Trophoblast cell (in vitro differentiated cells and primary cell): Measurements from ENCODE around the gene GPR34.

ENCODE experiments used
- DNase-seq, 2 donors: peaks; one replicate each; pipeline ENCODE4 v3.0.0-alpha.2; 2016
- H2AFZ ChIP-seq: 2 replicates; pipeline ENCODE4 v1.6.1; 2013; ENCODE audit warnings: low read length, moderate library complexity, mild to moderate bottlenecking; ENCODE audit not compliant: insufficient read depth, poor library complexity
- H2AK5ac ChIP-seq: 2 replicates; pipeline ENCODE4 v1.6.1; 2013; ENCODE audit warnings: mild to moderate bottlenecking, low read length
- H2BK120ac ChIP-seq: 2 replicates; pipeline ENCODE4 v1.6.1; 2013; ENCODE audit warnings: low read length, mild to moderate bottlenecking, moderate library complexity; ENCODE audit not compliant: insufficient read depth, poor library complexity
- H2BK12ac ChIP-seq: 2 replicates; pipeline ENCODE4 v1.6.1; 2013; ENCODE audit warnings: mild to moderate bottlenecking, low read length, moderate library complexity
- H2BK5ac ChIP-seq: 2 replicates; pipeline ENCODE4 v1.6.1; 2013; ENCODE audit warnings: low read length, low read depth, moderate library complexity, mild to moderate bottlenecking; ENCODE audit not compliant: poor library complexity
- H3K14ac ChIP-seq: 2 replicates; pipeline ENCODE4 v1.6.1; 2013; ENCODE audit warnings: mild to moderate bottlenecking, low read length
- H3K18ac ChIP-seq: 2 replicates; pipeline ENCODE4 v1.6.1; 2013; ENCODE audit warnings: mild to moderate bottlenecking, low read length
- H3K23ac ChIP-seq: 2 replicates; pipeline ENCODE4 v1.6.1; 2013; ENCODE audit warnings: low read length
- H3K27ac ChIP-seq: 2 replicates; pipeline ENCODE4 v1.5.1; 2013; ENCODE audit warnings: low read depth, mild to moderate bottlenecking, inconsistent platforms, low read length, moderate library complexity
- H3K27me3 ChIP-seq: 2 replicates; pipeline ENCODE4 v1.6.1; 2013; ENCODE audit warnings: inconsistent platforms, mild to moderate bottlenecking, low read length, moderate library complexity; ENCODE audit not compliant: insufficient read depth
- H3K36me3 ChIP-seq, 2 experiments: 1 replicate in 1 of 2; 2 replicates in 1 of 2; pipeline ENCODE4 v1.6.1; 2013; ENCODE audit warnings: low read length in 2 of 2, mild to moderate bottlenecking in 2 of 2, moderate library complexity in 1 of 2; ENCODE audit not compliant: insufficient read depth in 2 of 2, control insufficient read depth in 1 of 2
- H3K4ac ChIP-seq: 2 replicates; pipeline ENCODE4 v1.6.1; 2013; ENCODE audit warnings: low read depth, mild to moderate bottlenecking, low read length, moderate library complexity
- H3K4me1 ChIP-seq, 2 experiments: 1 replicate in 1 of 2; 2 replicates in 1 of 2; pipeline ENCODE4 v1.6.1; 2013; ENCODE audit warnings: low read length in 2 of 2, mild to moderate bottlenecking in 2 of 2, moderate library complexity in 1 of 2; ENCODE audit not compliant: insufficient read depth in 2 of 2, control insufficient read depth in 1 of 2
- H3K4me2 ChIP-seq: 2 replicates; pipeline ENCODE4 v1.6.1; 2013; ENCODE audit warnings: inconsistent platforms, mild to moderate bottlenecking, low read length, moderate library complexity
- H3K4me3 ChIP-seq: 2 replicates; pipeline ENCODE4 v1.5.1; 2013; ENCODE audit warnings: mild to moderate bottlenecking, low read depth, low read length, inconsistent platforms
- H3K79me1 ChIP-seq: one replicate; pipeline ENCODE4 v1.6.1; 2013; ENCODE audit warnings: low read length
- H3K79me2 ChIP-seq: 2 replicates; pipeline ENCODE4 v1.6.1; 2013; ENCODE audit warnings: low read length, mild to moderate bottlenecking; ENCODE audit not compliant: control insufficient read depth, insufficient read depth, poor library complexity
- H3K9ac ChIP-seq: 2 replicates; pipeline ENCODE4 v1.6.1; 2013; ENCODE audit warnings: mild to moderate bottlenecking, low read length
- H3K9me3 ChIP-seq: 2 replicates; pipeline ENCODE4 v1.6.1; 2013; ENCODE audit warnings: low read depth, mild to moderate bottlenecking, control low read depth, inconsistent platforms, low read length; ENCODE audit not compliant: insufficient read depth
- H4K12ac ChIP-seq: 2 replicates; pipeline ENCODE4 v1.6.1; 2013; ENCODE audit warnings: low read depth, mild to moderate bottlenecking, low read length, moderate library complexity
- H4K8ac ChIP-seq: 2 replicates; pipeline ENCODE4 v1.6.1; 2013; ENCODE audit warnings: low read depth, mild to moderate bottlenecking, low read length, moderate library complexity
- H4K91ac ChIP-seq: one replicate; pipeline ENCODE4 v1.6.1; 2013; ENCODE audit warnings: low read depth, mild to moderate bottlenecking, low read length, moderate library complexity
- WGBS: extraction: QIAGEN DNeasy Blood & Tissue Kit; methylation state at CpG from one replicate; pipeline ENCODE4 v1.1.7; 2013; ENCODE audit warnings: missing lambda C conversion rate; ENCODE audit not compliant: insufficient read length, insufficient coverage; ENCODE audit errors: extremely low coverage; 5-methylcytosine and 5-hydroxymethylcytosine counted together

The GPR34 gene

DNA sequence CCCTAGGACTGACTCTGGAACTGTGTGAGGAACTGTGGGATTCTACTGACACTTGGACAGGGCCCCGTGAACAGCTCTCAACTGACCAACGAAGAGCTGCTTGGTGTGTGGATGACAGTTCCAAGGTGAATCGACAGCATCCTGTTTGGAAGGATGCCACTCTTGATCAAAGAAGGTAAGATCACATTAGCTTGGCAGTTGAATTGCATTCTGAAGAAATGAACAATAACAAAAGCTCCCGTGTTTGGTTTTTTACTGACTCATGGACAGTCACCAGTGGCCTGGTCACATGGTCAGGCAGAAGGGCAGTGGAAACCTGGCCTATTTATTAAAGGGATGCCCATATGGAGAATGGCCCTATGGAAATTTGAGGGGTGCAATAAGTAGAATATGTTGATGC is 33.1 kb upstream of the GPR34 start:
- Histone ChIP-seq H3K9me3 (no peaks in the 10 kb centered on the region), H2AK5ac (no peak overlapping the region), H2BK12ac (no peak overlapping the region), H4K12ac (no peak overlapping the region), H3K9ac (no peak overlapping the region), H3K14ac (no peak overlapping the region), H2BK120ac (no peak overlapping the region), H3K36me3 (peaks cover 3 to 10% of the 10 kb centered on the region in 2 experiments), H3K79me1 (no peaks in the 10 kb centered on the region), H3K23ac (no peak overlapping the region), H3K4ac (no peak overlapping the region), H3K4me1 (no peaks in the 10 kb centered on the region), H3K27me3 (no peaks in the 10 kb centered on the region), H4K8ac (no peak overlapping the region), H3K4me2 (no peak overlapping the region), H2AFZ (no peak overlapping the region), H2BK5ac (no peak overlapping the region), H3K27ac (no peak overlapping the region), H4K91ac (no peak overlapping the region), H3K79me2 (no peaks in the 10 kb centered on the region), H3K4me3 (no peak overlapping the region), H3K18ac (no peak overlapping the region)
- WGBS: no CpG with 5 or more reads among the region's 4 CpGs
- DNase-seq: no peak

DNA sequence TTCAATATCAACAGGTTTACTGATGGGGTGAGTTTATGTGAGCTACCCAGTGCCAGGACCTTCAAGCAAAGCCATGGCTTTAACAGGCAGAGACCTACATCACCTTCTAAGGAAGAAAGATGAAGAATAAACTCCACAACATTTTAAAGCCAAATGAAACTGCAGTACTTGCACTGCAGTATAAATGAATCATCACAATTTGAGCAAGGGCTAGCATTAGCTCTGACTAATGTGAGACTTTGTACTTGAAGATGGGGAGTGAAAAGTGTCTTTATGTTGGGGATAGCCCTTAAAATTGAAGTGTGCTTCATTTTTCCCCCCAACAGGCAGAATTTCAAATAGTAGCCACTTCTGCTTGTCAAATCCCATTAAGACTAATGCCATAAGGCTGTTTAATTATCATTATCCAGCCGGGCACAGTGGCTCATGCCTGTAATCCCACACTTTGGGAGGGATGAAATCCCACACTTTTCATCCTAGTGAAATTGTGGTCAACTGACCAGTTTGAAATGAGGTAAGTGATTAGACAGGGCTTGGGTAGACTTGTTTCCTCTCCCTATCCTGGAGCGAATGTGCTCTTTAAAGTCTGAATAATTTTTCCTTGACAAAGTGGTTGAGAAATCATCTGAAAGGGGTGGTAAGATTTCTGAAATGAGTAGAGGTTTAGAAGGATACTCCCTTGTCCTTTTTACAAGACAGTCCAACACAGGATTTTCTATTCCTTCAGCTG is 27.2 kb upstream of the GPR34 start:
- Histone ChIP-seq H3K79me1 (no peaks in the 10 kb centered on the region), H3K4me1 (no peaks in the 10 kb centered on the region), H2BK5ac (no peak overlapping the region), H3K9me3 (no peaks in the 10 kb centered on the region), H4K8ac (no peak overlapping the region), H3K36me3 (peaks cover 3 to 7% of the 10 kb centered on the region in 2 experiments), H2AFZ (no peak overlapping the region), H3K27me3 (no peaks in the 10 kb centered on the region), H3K9ac (no peak overlapping the region), H4K12ac (no peak overlapping the region), H3K79me2 (no peaks in the 10 kb centered on the region), H3K4ac (no peak overlapping the region), H2BK12ac (no peak overlapping the region), H3K4me2 (no peak overlapping the region), H4K91ac (no peak overlapping the region), H3K14ac (no peak overlapping the region), H2BK120ac (no peak overlapping the region), H3K4me3 (no peak overlapping the region), H3K23ac (no peak overlapping the region), H3K27ac (no peak overlapping the region), H2AK5ac (no peak overlapping the region), H3K18ac (no peak overlapping the region)
- no CpG with 5 or more reads among the region's 2 CpGs for WGBS
- DNase-seq: no peak

DNA sequence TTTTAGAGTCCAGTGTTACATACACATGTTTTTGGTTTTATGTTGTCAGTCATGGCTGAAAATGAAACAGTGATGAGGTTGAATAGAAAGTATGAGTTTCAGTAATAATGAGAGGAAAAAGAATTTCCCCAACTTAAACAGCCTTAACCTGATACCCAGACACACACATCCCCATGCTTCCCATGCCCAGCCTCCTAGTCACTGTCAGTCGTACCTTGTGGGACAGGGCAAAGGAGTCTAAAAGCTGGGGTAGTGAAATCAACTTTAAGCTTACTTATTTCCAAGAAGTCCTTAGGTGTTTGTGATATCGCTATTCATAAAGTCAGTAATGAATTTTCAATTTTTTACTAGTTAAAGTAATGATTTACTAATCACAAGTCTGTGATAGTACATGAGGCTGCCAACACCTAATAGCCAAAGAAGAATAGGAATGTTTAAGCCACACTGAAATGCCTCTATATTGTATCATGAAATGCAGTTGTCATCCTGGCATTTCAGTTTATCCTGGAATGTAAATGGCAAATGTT is 24.3 kb upstream of the GPR34 start:
- Histone ChIP-seq H3K79me2 (no peaks in the 10 kb centered on the region), H3K4ac (no peak overlapping the region), H2AFZ (no peak overlapping the region), H2BK12ac (no peak overlapping the region), H3K9me3 (no peaks in the 10 kb centered on the region), H3K79me1 (no peaks in the 10 kb centered on the region), H3K18ac (no peak overlapping the region), H4K91ac (no peak overlapping the region), H3K27ac (no peak overlapping the region), H3K14ac (no peak overlapping the region), H4K8ac (no peak overlapping the region), H3K4me2 (no peak overlapping the region), H2BK5ac (no peak overlapping the region), H3K36me3 (peaks cover 0 to 3% of the 10 kb centered on the region in 2 experiments), H3K4me3 (no peak overlapping the region), H3K27me3 (no peaks in the 10 kb centered on the region), H2AK5ac (no peak overlapping the region), H4K12ac (no peak overlapping the region), H3K9ac (no peak overlapping the region), H3K4me1 (no peaks in the 10 kb centered on the region), H3K23ac (no peak overlapping the region), H2BK120ac (no peak overlapping the region)
- no CpG with 5 or more reads among the region's 2 CpGs for WGBS
- no peak for DNase-seq

DNA sequence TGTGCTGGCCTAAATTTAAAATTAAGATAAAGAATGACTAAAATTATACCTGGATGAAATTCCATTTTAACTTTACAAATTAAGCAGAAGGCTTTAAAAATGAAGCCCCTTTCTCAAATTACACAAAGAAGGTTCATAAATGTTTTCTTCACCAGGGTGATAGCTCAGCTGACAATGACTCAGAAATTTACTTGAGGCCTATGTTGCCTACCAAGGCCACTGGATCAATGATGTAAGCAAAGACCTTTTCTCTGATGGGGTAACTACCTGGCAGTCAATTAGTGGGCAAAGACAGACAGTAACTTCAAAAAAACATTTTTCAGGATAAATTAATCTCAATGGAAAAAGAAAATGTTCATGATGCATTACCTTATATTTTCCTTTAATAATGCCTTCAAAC is 23.9 kb upstream of the GPR34 start:
- Histone ChIP-seq H4K91ac (no peak overlapping the region), H3K4me2 (no peak overlapping the region), H3K18ac (no peak overlapping the region), H3K4ac (no peak overlapping the region), H3K9me3 (no peaks in the 10 kb centered on the region), H3K23ac (no peak overlapping the region), H3K36me3 (no peaks in the 10 kb centered on the region), H2BK12ac (no peak overlapping the region), H3K79me2 (no peaks in the 10 kb centered on the region), H3K27me3 (no peaks in the 10 kb centered on the region), H3K9ac (no peak overlapping the region), H2BK120ac (no peak overlapping the region), H3K27ac (no peak overlapping the region), H3K14ac (no peak overlapping the region), H2AK5ac (no peak overlapping the region), H3K4me1 (no peaks in the 10 kb centered on the region), H3K79me1 (no peaks in the 10 kb centered on the region), H4K12ac (no peak overlapping the region), H2AFZ (no peak overlapping the region), H2BK5ac (no peak overlapping the region), H4K8ac (no peak overlapping the region), H3K4me3 (no peak overlapping the region)
- no peak for DNase-seq
